K562 (cell line): Measurements from ENCODE around the gene GPR179. TPM values are rescaled to one million over a fixed set of nuclear protein-coding genes. Genes with fewer than 3 reads are reported as not detected.
A peak's percentile ranks its signal among the peaks of the same experiment; 100 is the strongest.

ENCODE experiments used
- ATAC-seq: fragments of 200-7000 bp; cut with Tn5 transposase; 3 replicates; pipeline ENCODE4 v1.9.1; 2020; ENCODE audit warnings: moderate library complexity
- BruUV-seq: library from RNA; stranded (reverse); fragments of 400-500 nt; replicated peaks from 2 replicates; lab custom pipeline; 2021; lab: Mats Ljungman, UMichigan
- CTCF ChIA-PET: fragments of 300-600 bp; formaldehyde crosslinking; extraction: SDS; loops from one replicate; lab custom pipeline; 2021; ENCODE audit warnings: low intra/inter-chr PET ratio; lab: Yijun Ruan, JAX
- POLR2A ChIA-PET: fragments of 300-600, 350-650 bp; sonication (Branson Sonifier 250); formaldehyde crosslinking; extraction: SDS; loops from one replicate; lab custom pipeline; 2021; ENCODE audit warnings: antibody characterized with exemption, inconsistent platforms; lab: Yijun Ruan, JAX
- DNase-seq, 4 experiments: peaks; one replicate each; pipeline versions ENCODE4 v3.0.0 to v3.0.0-alpha.2; 2011 to 2018; ENCODE audit warnings: low spot score in 3 of 4, mixed read lengths in 3 of 4; ENCODE audit errors: extremely low read depth in 1 of 4
- FAIRE-seq: peaks from 2 replicates; lab custom pipeline; 2011; peaks lifted over from hg19 to GRCh38; lab: Jason Lieb, UNC
- H2AFZ ChIP-seq: 2 replicates; pipeline ENCODE4 v1.6.0; 2011; ENCODE audit warnings: low read depth, low read length, control low read depth, inconsistent platforms
- H3K27ac ChIP-seq: fragments of 200-600 bp; 3 replicates; pipeline ENCODE4 v1.8.0; 2011; ENCODE audit warnings: low read depth, mild to moderate bottlenecking, control low read depth, inconsistent platforms, low read length, moderate library complexity, mixed read lengths; ENCODE audit errors: extremely low read depth
- H3K27me3 ChIP-seq, 2 experiments: fragments of 300-600 bp in 1 of 2; 2 replicates in 1 of 2; 3 replicates in 1 of 2; pipeline versions ENCODE4 v1.6.0 to v1.8.0; 2011; ENCODE audit warnings: inconsistent platforms in 2 of 2, low read length in 2 of 2, mild to moderate bottlenecking in 1 of 2, mixed read lengths in 1 of 2, moderate library complexity in 1 of 2; ENCODE audit not compliant: control insufficient read depth in 2 of 2, insufficient read depth in 2 of 2
- H3K36me3 ChIP-seq: fragments of 300-600 bp; 3 replicates; pipeline ENCODE4 v1.8.0; 2011; ENCODE audit warnings: mild to moderate bottlenecking, low read length, inconsistent platforms; ENCODE audit not compliant: control insufficient read depth, insufficient read depth
- H3K4me1 ChIP-seq, 2 experiments: fragments of 200-600 bp in 1 of 2; replicated peaks in 1 of 2; 2 replicates in 1 of 2; 3 replicates in 1 of 2; pipeline versions ENCODE4 v1.5.1 to v1.8.0; 2011; ENCODE audit warnings: inconsistent platforms in 2 of 2, low read length in 2 of 2, mild to moderate bottlenecking in 1 of 2, mixed read lengths in 1 of 2, moderate library complexity in 1 of 2; ENCODE audit not compliant: control insufficient read depth in 2 of 2, insufficient read depth in 2 of 2
- H3K4me2 ChIP-seq: 2 replicates; pipeline ENCODE4 v1.6.1; 2011; ENCODE audit warnings: low read length, control low read depth, inconsistent platforms, mixed read lengths; ENCODE audit not compliant: insufficient read depth
- H3K4me3 ChIP-seq: fragments of 200-600 bp; sonication (generic), shearing (Covaris generic); 2 replicates; pipeline ENCODE4 v1.5.1; 2016; ENCODE audit warnings: control low read depth, inconsistent platforms
- H3K79me2 ChIP-seq: fragments of 200-600 bp; 3 replicates; pipeline ENCODE4 v1.8.0; 2011; ENCODE audit warnings: low read length, inconsistent platforms; ENCODE audit not compliant: control insufficient read depth, insufficient read depth
- H3K9ac ChIP-seq, 2 experiments: 2 replicates each; pipeline versions ENCODE4 v1.6.0 to v1.6.1; 2011; ENCODE audit warnings: low read depth in 2 of 2, low read length in 2 of 2, control low read depth in 1 of 2, inconsistent platforms in 1 of 2, mild to moderate bottlenecking in 1 of 2, mixed read lengths in 1 of 2; ENCODE audit not compliant: insufficient read depth in 1 of 2
- H3K9me1 ChIP-seq: one replicate; pipeline ENCODE4 v1.6.0; 2011; ENCODE audit warnings: inconsistent platforms, mild to moderate bottlenecking, low read length, moderate library complexity; ENCODE audit not compliant: control insufficient read depth, insufficient read depth
- H3K9me3 ChIP-seq: replicated peaks from 2 replicates; pipeline ENCODE4 v1.5.1; 2011; ENCODE audit warnings: low read depth, low read length, inconsistent platforms; ENCODE audit not compliant: control insufficient read depth, insufficient read depth
- H4K20me1 ChIP-seq: replicated peaks from 2 replicates; pipeline ENCODE4 v1.6.1; 2011; ENCODE audit warnings: low read length, inconsistent platforms, mixed read lengths; ENCODE audit not compliant: control insufficient read depth, insufficient read depth
- HCFC1 ChIP-seq: IDR thresholded peaks from 2 replicates; pipeline ENCODE4 v1.6.1; 2012; ENCODE audit warnings: low read depth, low read length, improper control_type of control experiment
- HDAC1 ChIP-seq, 2 experiments: fragments of 450-650 bp; IDR thresholded peaks; 2 replicates each; pipeline ENCODE4 v1.6.1; 2016 to 2017; ENCODE audit warnings: inconsistent platforms in 1 of 2, mild to moderate bottlenecking in 1 of 2, moderate library complexity in 1 of 2
- KHSRP ChIP-seq: fragments of 450-650 bp; IDR thresholded peaks from 2 replicates; pipeline ENCODE4 v1.6.1; 2017
- ZBTB7A ChIP-seq: IDR thresholded peaks from 2 replicates; pipeline ENCODE4 v1.6.1; 2011; ENCODE audit warnings: low read depth, mild to moderate bottlenecking, low read length, moderate library complexity, borderline replicate concordance; ENCODE audit not compliant: control insufficient read depth
- WGBS: fragments of 100-300 bp; shearing (Covaris generic); methylation state at CpG from one replicate; pipeline ENCODE4 v1.1.6; 2016; ENCODE audit warnings: low coverage, mixed read lengths; ENCODE audit not compliant: insufficient coverage; ENCODE audit errors: missing lambda C conversion rate; 5-methylcytosine and 5-hydroxymethylcytosine counted together
- in situ Hi-C: fragments of 300-500 bp; cut with MboI; formaldehyde crosslinking; loops from 4 replicates; pipeline ENCODE4 v1.15.0; 2018; ENCODE audit warnings: inconsistent platforms, mixed read lengths
- intact Hi-C: fragments of 100-400 bp; cut with micrococcal nuclease; formaldehyde crosslinking; loops from 2 replicates; pipeline ENCODE4 v1.14.2; 2022
- polyA plus RNA-seq, 8 experiments: library from polyadenylated mRNA; depleted of rRNA in 4 of 8; stranded (reverse) in 5 of 8; unstranded in 3 of 8; fragments of >200 nt; fragmentation: Nextera tagmentation in 2 of 8; fragmentation: Illumina TruSeq in 1 of 8; extraction: Ambion mirVana in 2 of 8; extraction: Trizol in 1 of 8; gene quantifications; 2 replicates each; pipeline versions ENCODE4 v1.2.1 to v1.2.3, GENCODE V29; 2011 to 2014; ENCODE audit warnings: inconsistent platforms in 1 of 8, missing spikeins in 1 of 8
- total RNA-seq, 7 experiments: library from RNA; depleted of rRNA in 6 of 7; stranded (reverse); fragments of >200 nt in 6 of 7; fragmentation: Illumina TruSeq in 2 of 7; extraction: Trizol in 2 of 7; gene quantifications; 2 replicates each; pipeline versions ENCODE4 v1.2.1 to v1.2.3, GENCODE V29; 2011 to 2021; ENCODE audit warnings: low replicate concordance in 1 of 7

The GPR179 gene
- total and polyA plus RNA-seq, 9 of the 15 experiments (the other 6 are each of a cell fraction or from before 2014, with no cell fraction given), result not detected

DNA sequence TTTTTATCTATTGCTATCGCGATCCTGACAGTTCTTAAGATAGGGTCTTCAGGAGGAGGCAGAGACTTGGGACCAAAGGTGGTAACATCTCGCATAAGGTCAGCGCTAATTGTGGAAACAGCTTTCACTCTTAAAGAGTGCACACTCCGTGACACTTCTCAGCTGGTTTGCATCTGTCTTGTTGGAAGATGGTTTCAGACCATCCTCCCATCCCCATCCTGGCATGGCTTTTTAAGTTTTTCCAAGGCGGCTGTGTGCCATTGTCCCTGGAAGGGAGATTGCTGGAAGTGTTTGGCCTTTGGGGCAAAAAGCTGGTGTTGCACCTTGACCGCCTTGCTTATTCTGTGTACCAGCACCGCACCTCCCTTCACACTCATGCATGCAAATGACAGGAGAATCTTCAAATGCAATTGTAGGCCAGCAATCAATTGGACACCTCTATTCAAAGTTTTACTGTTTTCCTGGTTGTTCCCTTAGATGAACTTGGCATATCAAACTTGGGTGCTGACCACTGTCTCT, 9.4 kb upstream of the GPR179 start:
- peaks cover 25% of the 10 kb centered on the region for H3K79me2 ChIP-seq

More for the DNA sequence above, 9.4 kb upstream of the GPR179 start:
- DNase-seq (no peak), FAIRE-seq (no peak), ATAC-seq (no peak)
- BruUV-seq, result no TSS peak
- Histone ChIP-seq H3K36me3 (no peaks in the 10 kb centered on the region), H3K4me2 (peak overlapping the region; percentile 88), H4K20me1 (peaks cover 9% of the 10 kb centered on the region; the same call in 1 of the 2 replicates), H3K4me1 (peaks cover 22 to 23% of the 10 kb centered on the region in 2 experiments; a peak in 4 of 5 replicates), H3K9me1 (no peaks in the 10 kb centered on the region), H3K27me3 (no peaks in the 10 kb centered on the region), H3K9ac (peak overlapping the region; percentile 72 to 91; a peak in 3 of 4 replicates), H3K27ac (no peak overlapping the region), H2AFZ (peak overlapping the region; percentile 36; the same call in 1 of the 2 replicates), H3K4me3 (peak overlapping the region; percentile 73), H3K9me3 (no peaks in the 10 kb centered on the region)
- in situ Hi-C loops, result no loop called here
- intact Hi-C loops, result loop anchor here (5.0 kb wide), 1 partner anchor 314 kb away; no protein-coding TSS in a partner anchor
- TF ChIP-seq HDAC1 (IDR thresholded peaks at IDR 0.05), result no peak
- TF ChIP-seq KHSRP, result no peak
- TF ChIP-seq HCFC1, result no peak
- no peak for TF ChIP-seq ZBTB7A
- WGBS, result 30% methylated on average over 8 of the region's 8 CpGs
- ChIA-PET POLR2A (interaction anchor here (0.5 to 3.5 kb wide), 12 partner anchors 8 to 156 kb away, joined by 3 to 34 read pairs (median 3); partner anchors contain the start of gene GPR179), CTCF (no interaction called here)
